Stimulated activated CD8-positive, alpha-beta memory T cell treated with anti-CD3 and anti-CD28 coated beads, Interleukin-2, amount 100 ng/mL, for 48 hours (primary cell): ENCODE results near the gene RER1.

ENCODE experiments used
- DNase-seq, 2 donors: peaks; one replicate each; pipeline ENCODE4 v3.0.0-alpha.2; 2020; ENCODE audit warnings: low read depth in 2 of 2

Gene RER1

GRCh38 chr1:2375923-2376260 lies 15.7 kb upstream of the RER1 start:
- no peak for DNase-seq

GRCh38 chr1:2376261-2376741 lies 15.3 kb upstream of the RER1 start:
- DNase-seq = no peak

- no peak for DNase-seq
Measured at GRCh38 chr1:2376931-2377672, 14.5 kb upstream of the RER1 start.

DNA sequence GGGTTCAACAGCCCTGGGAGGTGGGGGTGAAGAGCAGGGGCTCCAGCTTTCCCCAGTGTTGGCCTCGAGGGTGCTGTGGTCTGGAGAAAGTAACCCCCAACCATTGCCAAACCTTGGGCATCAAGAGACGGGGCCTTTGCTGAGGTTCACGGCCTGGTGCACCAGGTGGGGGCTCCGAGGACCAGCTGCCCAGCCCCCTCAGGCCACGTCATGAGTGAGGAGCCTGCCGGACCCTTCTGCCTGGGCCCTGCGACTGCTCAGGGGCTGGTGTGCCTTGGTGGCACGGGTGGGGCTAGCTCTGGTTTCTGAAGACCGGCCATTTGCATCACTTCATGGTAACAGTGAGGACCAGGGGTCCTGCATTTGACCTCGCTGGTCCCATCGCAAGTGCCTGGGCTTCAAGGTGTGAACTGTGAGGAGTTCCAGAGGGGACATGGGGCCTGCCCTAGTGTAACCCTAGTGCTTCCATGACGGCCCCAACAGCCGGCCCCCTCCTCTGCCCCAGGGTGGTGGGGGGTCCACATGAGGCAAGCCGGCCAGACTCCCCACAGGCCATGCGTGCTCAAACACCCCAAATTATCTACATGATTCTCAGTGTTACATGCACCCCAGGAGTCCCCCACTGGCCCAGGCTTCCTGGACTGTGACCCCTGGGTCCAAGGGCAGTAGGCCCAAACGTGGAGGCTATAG lies 13.7 kb upstream of the RER1 start:
- DNase-seq = no peak

GRCh38 chr1:2378441-2378851 lies 13.2 kb upstream of the RER1 start:
- no peak for DNase-seq

- no peak for DNase-seq
Measured at GRCh38 chr1:2378956-2379732, 12.5 kb upstream of the RER1 start.

DNA sequence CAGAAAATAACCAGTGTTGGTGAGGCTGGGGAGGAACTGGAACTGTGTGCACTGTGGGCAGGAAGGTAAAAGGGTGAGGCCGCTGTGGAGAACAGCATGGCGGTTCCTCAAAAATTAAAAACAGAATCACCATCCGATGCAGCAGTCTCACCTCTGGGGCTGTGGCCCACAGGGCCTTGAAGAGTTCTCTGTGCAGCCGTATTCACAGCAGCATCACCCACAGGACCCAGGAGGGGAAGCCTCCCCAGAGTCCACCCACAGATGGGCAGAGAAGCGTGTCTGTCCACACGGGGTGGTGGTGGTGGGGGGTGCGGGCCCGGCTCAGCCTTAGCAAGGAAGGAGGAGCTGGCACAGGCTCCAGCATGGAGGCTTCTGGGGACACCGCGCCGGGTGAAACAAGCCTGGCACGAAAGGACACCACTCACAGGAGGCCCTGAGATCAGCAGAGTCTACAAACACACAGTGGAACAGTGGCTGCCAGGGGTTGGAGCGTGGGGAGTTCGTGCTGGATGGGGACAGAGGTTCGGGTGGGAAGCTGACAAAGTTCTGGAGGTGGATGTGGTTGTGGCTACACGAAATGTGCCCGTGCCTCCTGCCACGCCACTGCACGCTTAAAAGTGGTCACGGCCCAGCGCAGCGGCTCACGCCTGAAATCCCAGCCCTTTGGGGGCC lies 11.8 kb upstream of the RER1 start:
- DNase-seq = no peak

DNA sequence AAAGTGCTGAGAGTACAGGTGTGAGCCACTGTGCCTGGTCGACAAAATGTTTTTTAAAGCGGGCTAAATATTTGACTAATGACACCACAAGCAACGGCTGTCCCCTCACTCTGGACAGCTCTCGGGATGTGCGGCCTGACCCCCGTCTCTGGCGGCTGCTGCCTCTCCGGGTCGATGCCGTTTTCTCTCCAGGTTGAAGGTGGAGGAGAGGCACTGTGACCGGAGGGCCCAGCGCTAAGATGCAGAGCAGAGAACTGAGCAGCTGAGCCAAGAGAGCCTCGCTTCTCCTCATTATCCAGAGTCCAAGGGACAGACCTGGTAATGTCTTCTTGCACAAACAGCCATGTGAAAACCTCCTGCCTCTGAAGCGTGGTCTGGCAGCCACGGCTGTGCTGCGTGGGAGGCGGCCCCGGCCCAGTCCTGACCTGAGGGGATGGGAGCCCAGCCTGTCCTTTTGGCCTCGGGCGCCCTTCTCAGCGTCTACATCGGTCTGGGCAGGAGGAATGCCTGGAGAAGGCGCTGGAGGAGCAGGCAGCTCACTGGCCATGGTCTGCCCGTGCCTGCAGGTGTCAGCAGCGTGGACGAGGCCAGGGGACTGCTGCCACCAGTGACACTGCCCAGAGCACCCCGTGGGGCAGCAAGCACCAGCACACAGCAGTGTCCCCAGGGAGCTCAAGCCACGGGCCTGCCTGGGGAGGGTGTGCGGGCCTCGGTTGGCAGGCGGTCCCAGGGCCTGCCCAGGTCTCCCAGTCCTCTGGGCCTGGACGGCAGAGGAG lies 10.6 kb upstream of the RER1 start:
- no peak for DNase-seq

GRCh38 chr1:2381741-2382620 lies 9.7 kb upstream of the RER1 start:
- DNase-seq = peak; percentile 69 to 73

- peak in 1 of 2 donors; percentile 26 for DNase-seq
Measured at GRCh38 chr1:2382621-2383361, 8.8 kb upstream of the RER1 start.

GRCh38 chr1:2383576-2383975 lies 8.1 kb upstream of the RER1 start:
- DNase-seq = no peak

DNA sequence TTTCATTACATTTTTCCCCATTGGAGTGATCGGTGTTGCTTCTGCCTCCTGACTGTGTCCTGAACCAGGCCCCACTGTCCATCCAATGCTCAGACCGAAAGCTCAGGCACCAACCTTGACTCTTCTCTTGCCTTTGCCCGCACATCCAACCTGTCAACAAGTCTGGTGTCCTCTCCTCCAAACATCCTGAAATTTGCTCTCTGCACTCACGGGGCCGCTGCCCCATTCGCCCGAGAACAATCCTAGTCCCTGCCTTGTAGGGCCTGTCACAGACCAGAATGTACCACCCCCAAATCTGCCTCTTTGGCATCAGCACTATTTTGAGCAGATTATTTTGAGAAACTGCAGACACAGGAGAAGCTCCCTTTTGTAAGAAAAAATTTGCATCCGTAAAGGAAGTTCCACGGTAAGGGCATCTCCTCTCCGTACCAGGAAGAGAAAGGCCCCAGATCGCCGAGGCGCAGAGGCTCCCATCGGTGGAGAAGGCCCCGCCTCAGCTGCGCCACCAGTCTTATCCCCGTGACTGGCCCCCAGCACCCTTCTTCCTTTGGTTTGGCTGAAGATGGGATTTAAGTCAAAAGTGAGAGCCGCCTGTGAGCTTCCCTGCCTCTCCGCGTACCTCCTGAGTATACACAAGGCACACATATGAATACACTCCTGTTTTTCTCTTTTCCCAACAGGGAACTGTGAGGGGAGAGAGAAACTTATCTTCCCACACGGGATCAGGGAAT lies 7.3 kb upstream of the RER1 start:
- no peak for DNase-seq

- no peak for DNase-seq
Measured at GRCh38 chr1:2384941-2385481, 6.6 kb upstream of the RER1 start.

DNA sequence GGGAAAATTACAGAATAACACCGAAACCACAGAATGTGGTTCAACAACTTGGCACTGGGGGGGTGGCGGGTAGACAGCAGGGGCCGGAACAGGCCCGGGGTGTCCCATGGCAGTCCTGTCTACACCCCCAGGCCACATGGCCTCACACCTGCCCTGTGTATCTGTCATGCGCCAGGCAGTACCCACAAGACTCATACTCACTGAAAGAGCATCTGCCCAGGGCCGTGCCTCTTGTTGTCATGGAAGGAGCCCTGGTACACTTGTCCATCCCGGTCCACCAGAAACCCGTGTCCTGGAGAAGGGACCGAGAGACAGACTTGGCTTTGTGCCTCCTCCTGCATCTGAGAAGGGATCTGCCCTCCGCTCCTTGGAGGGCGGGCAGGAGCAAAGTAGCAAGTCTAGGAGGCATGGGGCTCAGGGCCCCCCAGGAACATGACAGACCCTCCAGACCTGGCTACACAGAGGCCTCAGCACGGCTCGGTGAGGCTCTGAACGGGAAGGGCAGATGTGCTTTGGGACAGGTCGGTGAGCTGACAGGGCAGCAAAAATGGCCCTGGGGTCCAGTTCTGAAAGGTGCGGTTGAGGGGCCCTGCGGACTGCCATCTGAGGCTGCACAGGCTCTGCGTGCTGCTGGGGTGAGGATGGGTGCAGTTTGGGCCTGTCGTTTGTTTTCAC lies 5.9 kb upstream of the RER1 start:
- DNase-seq = no peak

GRCh38 chr1:2386636-2387611 lies 4.7 kb upstream of the RER1 start:
- no peak for DNase-seq

DNA sequence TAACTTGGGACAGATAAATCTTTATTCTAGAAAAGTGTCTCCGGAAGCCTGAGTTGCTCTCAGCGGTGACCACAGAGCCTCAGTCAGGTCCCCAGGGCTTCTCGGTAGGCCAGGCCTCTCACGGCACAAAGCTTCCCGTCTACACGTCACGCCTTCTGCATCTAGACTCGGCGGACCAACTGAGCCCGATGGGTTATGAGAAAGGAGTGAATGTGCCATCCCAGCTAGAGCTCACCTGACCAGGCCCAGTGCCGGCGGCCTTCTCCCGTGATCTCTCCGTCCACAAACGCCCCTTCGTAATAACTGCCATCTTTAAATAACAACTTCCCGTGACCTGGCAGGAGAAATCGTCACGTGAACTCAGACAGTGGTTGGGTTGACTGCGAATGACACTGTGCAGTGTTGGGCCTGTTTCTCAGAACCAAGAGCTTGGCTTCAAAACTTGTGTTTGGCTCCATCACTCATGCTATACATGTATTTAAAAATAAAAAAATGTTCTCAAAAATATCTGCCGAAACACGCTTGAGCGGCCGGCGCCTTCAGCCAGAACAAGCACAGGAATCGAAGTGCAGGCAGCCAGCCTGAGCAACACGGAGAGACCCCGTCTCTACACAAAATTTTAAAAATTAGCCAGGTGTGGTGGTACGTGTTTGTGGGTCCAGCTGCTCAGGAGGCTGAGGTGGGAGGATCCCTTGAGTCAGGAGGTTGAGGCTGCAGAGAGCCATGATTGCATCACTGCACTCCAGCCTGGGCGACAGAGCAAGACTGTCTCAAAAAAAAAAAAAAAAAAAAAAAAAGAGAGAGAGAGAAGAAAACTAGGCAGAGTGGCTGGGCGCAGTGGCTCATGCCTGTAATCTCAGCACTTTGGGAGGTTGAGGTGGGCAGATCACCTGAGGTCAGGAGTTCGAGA lies 3.4 kb upstream of the RER1 start:
- DNase-seq = no peak
